ENCODE data around the gene TMEM74B. TPM values are rescaled to one million over a fixed set of nuclear protein-coding genes. Genes with fewer than 3 reads are reported as not detected.

The TMEM74B gene
- total and polyA plus RNA-seq, 4 experiments from 2014 or later = not detected

GRCh38 chr20:1160991-1161390, 23.8 kb downstream of the TMEM74B start:
- Histone ChIP-seq H3K27ac (ENCODE audit: low read depth, low read length) (no peak overlapping the region), H3K36me3 (ENCODE audit: insufficient read depth, low read length) (peaks cover 48% of the 10 kb centered on the region), H3K4me3 (ENCODE audit: low read length in 2 of 2) (no peak overlapping the region), H3K9me3 (ENCODE audit: control insufficient read depth in 1 of 2, low read length in 2 of 2) (no peaks in the 10 kb centered on the region), H3K27me3 (ENCODE audit: insufficient read depth, low read length) (no peaks in the 10 kb centered on the region), H3K4me1 (ENCODE audit: insufficient read depth, low read length) (no peaks in the 10 kb centered on the region)
- Mint-ChIP-seq H3K4me1 (peaks cover 0 to 1% (median 0%) of the 10 kb centered on the region in 4 donors), H3K4me3 (no peak overlapping the region), H3K27me3 (no peaks in the 10 kb centered on the region), H3K36me3 (peaks cover 54 to 80% of the 10 kb centered on the region in 2 donors), H3K27ac (no peak overlapping the region), H3K9me3 (peaks cover 0 to 2% (median 0%) of the 10 kb centered on the region in 8 donors)
- CTCF ChIA-PET (ENCODE audit: partially characterized antibody) = no interaction called here
- POLR2A ChIA-PET (ENCODE audit: partially characterized antibody) = no interaction called here
- intact Hi-C loops (cut with micrococcal nuclease) = no loop called here
- DNase-seq = no peak

GRCh38 chr20:1160496-1160895, 24.3 kb downstream of the TMEM74B start:
- H3K4me1 Mint-ChIP-seq = peaks cover 0 to 1% (median 0%) of the 10 kb centered on the region in 4 donors
- H3K9me3 Mint-ChIP-seq = peaks cover 0 to 6% (median 0%) of the 10 kb centered on the region in 8 donors
- Histone ChIP-seq H3K4me3 (ENCODE audit: low read length in 2 of 2) (no peak overlapping the region), H3K27me3 (ENCODE audit: insufficient read depth, low read length) (no peaks in the 10 kb centered on the region), H3K4me1 (ENCODE audit: insufficient read depth, low read length) (no peaks in the 10 kb centered on the region), H3K36me3 (ENCODE audit: insufficient read depth, low read length) (peaks cover 48% of the 10 kb centered on the region), H3K27ac (ENCODE audit: low read depth, low read length) (no peak overlapping the region), H3K9me3 (ENCODE audit: control insufficient read depth in 1 of 2, low read length in 2 of 2) (no peaks in the 10 kb centered on the region)
- H3K4me3 Mint-ChIP-seq = no peak overlapping the region
- intact Hi-C loops (cut with micrococcal nuclease) = no loop called here
- CTCF ChIA-PET (ENCODE audit: partially characterized antibody) = no interaction called here
- H3K27me3 Mint-ChIP-seq = no peaks in the 10 kb centered on the region
- no peak overlapping the region for H3K27ac Mint-ChIP-seq
- DNase-seq = no peak
- POLR2A ChIA-PET (ENCODE audit: partially characterized antibody) = no interaction called here
- peaks cover 54 to 80% of the 10 kb centered on the region in 2 donors for H3K36me3 Mint-ChIP-seq

- Histone ChIP-seq H3K9me3 (ENCODE audit: control insufficient read depth in 1 of 2, low read length in 2 of 2) (no peaks in the 10 kb centered on the region), H3K27ac (ENCODE audit: low read depth, low read length) (no peak overlapping the region), H3K4me3 (ENCODE audit: low read length in 2 of 2) (no peak overlapping the region), H3K4me1 (ENCODE audit: insufficient read depth, low read length) (no peaks in the 10 kb centered on the region), H3K36me3 (ENCODE audit: insufficient read depth, low read length) (peaks cover 19% of the 10 kb centered on the region), H3K27me3 (ENCODE audit: insufficient read depth, low read length) (no peaks in the 10 kb centered on the region)
- no peaks in the 10 kb centered on the region for H3K27me3 Mint-ChIP-seq
- ChIA-PET CTCF (ENCODE audit: partially characterized antibody) (no interaction called here), POLR2A (ENCODE audit: partially characterized antibody) (no interaction called here)
- peaks cover 4 to 16% (median 6%) of the 10 kb centered on the region in 4 donors for H3K4me1 Mint-ChIP-seq
- no peak overlapping the region for H3K27ac Mint-ChIP-seq
- DNase-seq = no peak
- peaks cover 0 to 10% (median 0%) of the 10 kb centered on the region in 8 donors for H3K9me3 Mint-ChIP-seq
- intact Hi-C loops (cut with micrococcal nuclease) = no loop called here
- H3K4me3 Mint-ChIP-seq = no peak overlapping the region
- peaks cover 74 to 78% of the 10 kb centered on the region in 2 donors for H3K36me3 Mint-ChIP-seq
Observed at GRCh38 chr20:1155342-1155741, 29.4 kb downstream of the TMEM74B start.

GRCh38 chr20:1154691-1155090, 30.1 kb downstream of the TMEM74B start:
- H3K36me3 ChIP-seq (ENCODE audit: insufficient read depth, low read length) = peaks cover 15% of the 10 kb centered on the region
- H3K27ac ChIP-seq (ENCODE audit: low read depth, low read length) = no peak overlapping the region
- intact Hi-C loops (cut with micrococcal nuclease) = no loop called here
- H3K27me3 ChIP-seq (ENCODE audit: insufficient read depth, low read length) = no peaks in the 10 kb centered on the region
- no peak overlapping the region for H3K4me3 ChIP-seq (ENCODE audit: low read length in 2 of 2)
- Mint-ChIP-seq H3K27me3 (no peaks in the 10 kb centered on the region), H3K36me3 (peaks cover 69 to 73% of the 10 kb centered on the region in 2 donors), H3K4me1 (peaks cover 4 to 16% (median 6%) of the 10 kb centered on the region in 4 donors), H3K4me3 (no peak overlapping the region), H3K27ac (peak overlapping the region in 1 of 7 donors; percentile 36), H3K9me3 (peaks cover 0 to 10% (median 0%) of the 10 kb centered on the region in 8 donors)
- no peaks in the 10 kb centered on the region for H3K9me3 ChIP-seq (ENCODE audit: control insufficient read depth in 1 of 2, low read length in 2 of 2)
- POLR2A ChIA-PET (ENCODE audit: partially characterized antibody) = no interaction called here
- H3K4me1 ChIP-seq (ENCODE audit: insufficient read depth, low read length) = no peaks in the 10 kb centered on the region
- no peak for DNase-seq
- CTCF ChIA-PET (ENCODE audit: partially characterized antibody) = no interaction called here

GRCh38 chr20:1154226-1154625, 30.6 kb downstream of the TMEM74B start:
- peaks cover 4 to 16% (median 6%) of the 10 kb centered on the region in 4 donors for H3K4me1 Mint-ChIP-seq
- Histone ChIP-seq H3K4me1 (ENCODE audit: insufficient read depth, low read length) (no peaks in the 10 kb centered on the region), H3K4me3 (ENCODE audit: low read length in 2 of 2) (no peak overlapping the region), H3K27ac (ENCODE audit: low read depth, low read length) (no peak overlapping the region), H3K36me3 (ENCODE audit: insufficient read depth, low read length) (peaks cover 13% of the 10 kb centered on the region), H3K27me3 (ENCODE audit: insufficient read depth, low read length) (no peaks in the 10 kb centered on the region), H3K9me3 (ENCODE audit: control insufficient read depth in 1 of 2, low read length in 2 of 2) (no peaks in the 10 kb centered on the region)
- H3K4me3 Mint-ChIP-seq = no peak overlapping the region
- ChIA-PET POLR2A (ENCODE audit: partially characterized antibody) (no interaction called here), CTCF (ENCODE audit: partially characterized antibody) (no interaction called here)
- H3K9me3 Mint-ChIP-seq = peaks cover 0 to 10% (median 0%) of the 10 kb centered on the region in 8 donors
- intact Hi-C loops (cut with micrococcal nuclease) = no loop called here
- peaks cover 69 to 74% of the 10 kb centered on the region in 2 donors for H3K36me3 Mint-ChIP-seq
- no peaks in the 10 kb centered on the region for H3K27me3 Mint-ChIP-seq
- no peak for DNase-seq
- peak overlapping the region in 1 of 7 donors; percentile 57 for H3K27ac Mint-ChIP-seq

- peaks cover 0 to 7% (median 0%) of the 10 kb centered on the region in 8 donors for H3K9me3 Mint-ChIP-seq
- DNase-seq = no peak
- Histone ChIP-seq H3K4me1 (ENCODE audit: insufficient read depth, low read length) (no peaks in the 10 kb centered on the region), H3K4me3 (ENCODE audit: low read length in 2 of 2) (no peak overlapping the region), H3K27me3 (ENCODE audit: insufficient read depth, low read length) (no peaks in the 10 kb centered on the region), H3K27ac (ENCODE audit: low read depth, low read length) (no peak overlapping the region), H3K9me3 (ENCODE audit: control insufficient read depth in 1 of 2, low read length in 2 of 2) (no peaks in the 10 kb centered on the region), H3K36me3 (ENCODE audit: insufficient read depth, low read length) (peaks cover 23% of the 10 kb centered on the region)
- CTCF ChIA-PET (ENCODE audit: partially characterized antibody) = interaction anchor here (1.3 kb wide), 1 partner anchor 42 kb away, joined by 4 read pairs; no protein-coding TSS in a partner anchor
- no peaks in the 10 kb centered on the region for H3K27me3 Mint-ChIP-seq
- H3K27ac Mint-ChIP-seq = no peak overlapping the region
- POLR2A ChIA-PET (ENCODE audit: partially characterized antibody) = no interaction called here
- intact Hi-C loops (cut with micrococcal nuclease) = no loop called here
- H3K4me3 Mint-ChIP-seq = no peak overlapping the region
- peaks cover 79 to 80% of the 10 kb centered on the region in 2 donors for H3K36me3 Mint-ChIP-seq
- H3K4me1 Mint-ChIP-seq = peaks cover 14 to 28% (median 18%) of the 10 kb centered on the region in 4 donors
Observed at GRCh38 chr20:1150968-1151367, 33.8 kb downstream of the TMEM74B start.

- no peak for DNase-seq
- no peak overlapping the region for H3K4me3 Mint-ChIP-seq
- H3K36me3 ChIP-seq (ENCODE audit: insufficient read depth, low read length) = peaks cover 22% of the 10 kb centered on the region
- ChIA-PET CTCF (ENCODE audit: partially characterized antibody) (interaction anchor here (1.3 kb wide), 1 partner anchor 42 kb away, joined by 4 read pairs; no protein-coding TSS in a partner anchor), POLR2A (ENCODE audit: partially characterized antibody) (no interaction called here)
- peaks cover 76 to 80% of the 10 kb centered on the region in 2 donors for H3K36me3 Mint-ChIP-seq
- H3K9me3 ChIP-seq (ENCODE audit: control insufficient read depth in 1 of 2, low read length in 2 of 2) = no peaks in the 10 kb centered on the region
- peaks cover 4% of the 10 kb centered on the region for H3K4me1 ChIP-seq (ENCODE audit: insufficient read depth, low read length)
- peaks cover 0 to 5% (median 0%) of the 10 kb centered on the region in 8 donors for H3K9me3 Mint-ChIP-seq
- peaks cover 18 to 35% (median 21%) of the 10 kb centered on the region in 4 donors for H3K4me1 Mint-ChIP-seq
- peak overlapping the region in 1 of 7 donors; percentile 37 for H3K27ac Mint-ChIP-seq
- H3K4me3 ChIP-seq (ENCODE audit: low read length in 2 of 2) = no peak overlapping the region
- no peaks in the 10 kb centered on the region for H3K27me3 Mint-ChIP-seq
- H3K27me3 ChIP-seq (ENCODE audit: insufficient read depth, low read length) = no peaks in the 10 kb centered on the region
- no peak overlapping the region for H3K27ac ChIP-seq (ENCODE audit: low read depth, low read length)
- intact Hi-C loops (cut with micrococcal nuclease) = no loop called here
Observed at GRCh38 chr20:1150218-1150617, 34.6 kb downstream of the TMEM74B start.

Measured in CD4-positive, alpha-beta memory T cell (primary cell).